NCI-H1105 treated with DMSO at 0.1 percent for 48 hours (cell line): ENCODE data around the gene SLC22A9.

Source experiments
- DNase-seq: peaks from one replicate; lab custom pipeline; 2025; lab: John Stamatoyannopoulos, UW

SLC22A9 gene

DNA sequence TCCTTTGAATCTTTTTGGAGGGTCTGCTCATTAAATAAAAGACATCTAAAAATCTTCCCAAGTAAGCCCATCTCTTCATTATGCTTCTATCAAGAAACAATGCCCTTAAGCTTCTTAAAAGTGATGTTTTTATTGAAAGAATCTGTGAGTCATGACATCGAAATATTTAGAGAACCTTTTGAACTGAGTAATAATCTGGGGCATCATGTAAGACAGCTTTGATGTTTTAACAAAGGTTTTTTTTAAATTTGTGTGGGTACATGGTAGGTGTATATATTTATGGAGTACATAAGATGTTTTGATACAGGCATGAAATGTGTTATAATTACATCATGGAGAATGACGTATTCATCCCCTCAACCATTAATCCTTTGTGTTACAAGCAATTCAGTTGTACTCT is 74.6 kb downstream of the SLC22A9 start:
- DNase-seq = no peak

DNA sequence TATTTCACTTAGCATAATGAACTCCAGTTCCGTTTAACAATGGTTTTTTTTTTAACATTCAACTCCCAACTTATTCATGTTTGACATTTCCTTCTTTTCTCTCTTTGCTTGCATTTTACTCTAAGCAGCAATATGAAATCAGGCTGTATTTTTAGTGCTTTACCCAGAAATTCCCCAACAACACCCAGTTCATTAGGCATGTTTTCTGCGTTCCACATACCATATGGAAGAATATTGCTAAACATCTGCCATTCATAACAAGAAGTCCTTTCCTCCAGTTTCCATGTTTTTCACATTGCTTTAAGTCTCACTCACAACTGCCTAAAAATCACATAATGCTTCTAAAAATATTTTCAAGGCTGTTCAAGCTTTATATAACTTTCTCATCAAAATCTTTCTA is 75.5 kb downstream of the SLC22A9 start:
- no peak for DNase-seq

DNA sequence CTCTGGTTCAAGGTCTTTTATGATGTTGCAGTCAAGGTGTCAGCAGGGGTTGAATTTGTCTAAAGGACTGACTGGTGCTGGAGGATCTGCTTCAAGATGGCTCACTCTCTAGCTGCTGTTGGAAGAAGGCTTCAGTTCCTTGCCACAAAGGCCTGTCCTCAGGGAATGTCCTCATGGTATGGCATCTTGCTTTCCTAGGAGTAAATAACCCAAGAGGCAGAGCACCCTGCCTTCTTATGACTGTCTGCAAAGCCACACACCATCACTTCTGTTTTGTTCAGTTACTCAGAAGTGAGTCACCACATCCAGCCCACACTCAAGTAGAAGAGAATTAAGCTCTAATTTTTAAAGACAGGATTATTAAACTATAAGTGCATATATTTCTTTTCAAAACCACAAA is 76.1 kb downstream of the SLC22A9 start:
- no peak for DNase-seq

DNA sequence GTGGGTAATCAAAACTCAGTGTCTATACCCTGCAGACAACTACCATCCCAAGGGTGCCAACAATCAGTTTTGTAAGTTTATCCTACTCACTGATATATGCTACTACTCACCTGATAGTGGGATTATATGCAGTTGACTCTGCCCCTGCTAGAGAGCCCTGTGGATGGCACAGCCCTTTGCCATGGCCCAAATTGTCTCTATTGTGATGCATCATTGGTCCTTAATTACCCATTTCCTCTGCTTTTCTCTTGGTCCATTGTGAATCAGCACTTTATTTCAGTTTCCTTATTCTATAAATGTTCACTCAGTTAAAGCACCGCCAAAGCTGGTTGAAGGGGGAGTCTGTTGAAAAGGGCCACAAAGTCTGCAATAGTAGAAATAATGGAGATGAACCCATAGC is 79.1 kb downstream of the SLC22A9 start:
- DNase-seq = no peak

DNA sequence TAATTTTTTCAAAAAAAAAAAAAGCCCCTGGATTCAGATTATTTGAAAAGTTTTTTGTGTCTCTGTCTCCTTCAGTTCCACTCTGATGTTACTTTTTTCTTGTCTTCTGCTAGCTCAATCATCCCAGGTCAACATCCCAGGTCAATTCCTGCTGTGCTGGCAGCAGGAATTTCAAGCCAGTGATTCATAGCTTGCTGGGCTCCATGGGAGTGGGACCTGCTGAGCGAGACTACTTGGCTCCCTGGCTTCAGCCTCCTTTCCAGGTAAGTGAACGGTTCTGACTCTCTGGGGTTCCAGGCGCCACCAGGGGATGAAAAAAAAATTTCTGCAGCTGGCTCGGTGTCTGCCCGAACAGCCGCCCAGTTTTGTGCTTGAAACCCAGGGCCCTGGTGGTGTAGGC is 90.0 kb downstream of the SLC22A9 start:
- no peak for DNase-seq
